BJ (cell line): ENCODE results near the gene C3orf18. TPM values are rescaled to one million over a fixed set of nuclear protein-coding genes. Genes with fewer than 3 reads are reported as not detected.

Source experiments
- CTCF ChIA-PET: fragments of 350-600 bp; formaldehyde crosslinking; extraction: SDS; loops from one replicate; lab custom pipeline; 2021; ENCODE audit warnings: antibody characterized with exemption, inconsistent platforms; lab: Yijun Ruan, JAX
- POLR2A ChIA-PET: fragments of 300-600 bp; sonication (Branson Sonifier 250); formaldehyde crosslinking; extraction: SDS; loops from one replicate; lab custom pipeline; 2021; ENCODE audit warnings: antibody characterized with exemption; lab: Charles Lee
- DNase-seq: peaks from one replicate; pipeline ENCODE4 v3.0.0-alpha.2; 2011; ENCODE audit warnings: low read depth
- H3K27me3 ChIP-seq: 2 replicates; pipeline ENCODE4 v1.6.0; 2011; ENCODE audit warnings: low read length; ENCODE audit not compliant: control insufficient read depth, insufficient read depth
- H3K36me3 ChIP-seq: 2 replicates; pipeline ENCODE4 v1.5.1; 2011; ENCODE audit warnings: low read length; ENCODE audit not compliant: control insufficient read depth, insufficient read depth
- H3K4me3 ChIP-seq: 2 replicates; pipeline ENCODE4 v1.5.1; 2011; ENCODE audit warnings: low read depth, mild to moderate bottlenecking, control low read depth, low read length
- polyA plus RNA-seq: library from polyadenylated mRNA; depleted of rRNA; stranded (reverse); fragments of >200 nt; gene quantifications from 2 replicates; pipeline ENCODE4 v1.2.3, GENCODE V29; 2011
- TF ChIP-seq, protein P1 (sequence below): IDR thresholded peaks from 2 replicates; pipeline ENCODE4 v1.5.1; 2011; ENCODE audit warnings: low read depth, mild to moderate bottlenecking, control low read depth, inconsistent platforms, low read length, moderate library complexity; ENCODE audit not compliant: insufficient read depth

Gene C3orf18
- polyA plus RNA-seq, 1 experiment = 30.4 TPM

DNA sequence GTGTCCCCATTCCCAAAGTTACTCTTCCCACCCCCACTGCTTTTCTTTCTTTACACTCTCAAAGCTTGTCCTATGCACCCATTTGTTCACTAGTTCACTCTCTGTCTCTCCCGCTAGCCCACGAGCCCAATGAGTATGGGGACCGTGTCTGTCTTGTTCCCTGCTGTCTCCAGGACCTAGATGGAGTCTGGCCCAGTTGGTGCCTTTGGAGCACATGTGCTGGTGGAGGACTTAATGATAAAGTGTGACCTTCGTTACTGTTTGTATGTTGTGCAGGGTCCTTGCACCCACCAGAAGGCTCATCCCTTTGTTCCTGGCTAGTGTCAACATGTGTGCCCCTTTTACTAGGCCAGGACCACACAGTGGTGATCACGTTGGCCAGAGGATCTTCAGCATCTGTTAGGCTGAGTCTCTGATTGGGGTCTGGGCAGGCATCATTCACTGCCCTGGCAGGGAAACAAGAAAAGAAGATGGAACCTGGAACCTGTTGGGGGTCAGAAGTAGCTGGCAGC, 36.6 kb upstream of the C3orf18 start:
- Histone ChIP-seq H3K36me3 (peaks cover 9% of the 10 kb centered on the region), H3K4me3 (no peak overlapping the region), H3K27me3 (no peaks in the 10 kb centered on the region)
- ChIA-PET CTCF (interaction anchor here (0.6 to 15.0 kb wide), 4 partner anchors 11 to 785 kb away, joined by 3 to 479 read pairs (median 34); partner anchors contain the start of genes C3orf18, HEMK1 and MAPKAPK3), POLR2A (no interaction called here)
- TF ChIP-seq, protein P1, sequence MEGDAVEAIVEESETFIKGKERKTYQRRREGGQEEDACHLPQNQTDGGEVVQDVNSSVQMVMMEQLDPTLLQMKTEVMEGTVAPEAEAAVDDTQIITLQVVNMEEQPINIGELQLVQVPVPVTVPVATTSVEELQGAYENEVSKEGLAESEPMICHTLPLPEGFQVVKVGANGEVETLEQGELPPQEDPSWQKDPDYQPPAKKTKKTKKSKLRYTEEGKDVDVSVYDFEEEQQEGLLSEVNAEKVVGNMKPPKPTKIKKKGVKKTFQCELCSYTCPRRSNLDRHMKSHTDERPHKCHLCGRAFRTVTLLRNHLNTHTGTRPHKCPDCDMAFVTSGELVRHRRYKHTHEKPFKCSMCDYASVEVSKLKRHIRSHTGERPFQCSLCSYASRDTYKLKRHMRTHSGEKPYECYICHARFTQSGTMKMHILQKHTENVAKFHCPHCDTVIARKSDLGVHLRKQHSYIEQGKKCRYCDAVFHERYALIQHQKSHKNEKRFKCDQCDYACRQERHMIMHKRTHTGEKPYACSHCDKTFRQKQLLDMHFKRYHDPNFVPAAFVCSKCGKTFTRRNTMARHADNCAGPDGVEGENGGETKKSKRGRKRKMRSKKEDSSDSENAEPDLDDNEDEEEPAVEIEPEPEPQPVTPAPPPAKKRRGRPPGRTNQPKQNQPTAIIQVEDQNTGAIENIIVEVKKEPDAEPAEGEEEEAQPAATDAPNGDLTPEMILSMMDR = no peak
- no peak for DNase-seq

DNA sequence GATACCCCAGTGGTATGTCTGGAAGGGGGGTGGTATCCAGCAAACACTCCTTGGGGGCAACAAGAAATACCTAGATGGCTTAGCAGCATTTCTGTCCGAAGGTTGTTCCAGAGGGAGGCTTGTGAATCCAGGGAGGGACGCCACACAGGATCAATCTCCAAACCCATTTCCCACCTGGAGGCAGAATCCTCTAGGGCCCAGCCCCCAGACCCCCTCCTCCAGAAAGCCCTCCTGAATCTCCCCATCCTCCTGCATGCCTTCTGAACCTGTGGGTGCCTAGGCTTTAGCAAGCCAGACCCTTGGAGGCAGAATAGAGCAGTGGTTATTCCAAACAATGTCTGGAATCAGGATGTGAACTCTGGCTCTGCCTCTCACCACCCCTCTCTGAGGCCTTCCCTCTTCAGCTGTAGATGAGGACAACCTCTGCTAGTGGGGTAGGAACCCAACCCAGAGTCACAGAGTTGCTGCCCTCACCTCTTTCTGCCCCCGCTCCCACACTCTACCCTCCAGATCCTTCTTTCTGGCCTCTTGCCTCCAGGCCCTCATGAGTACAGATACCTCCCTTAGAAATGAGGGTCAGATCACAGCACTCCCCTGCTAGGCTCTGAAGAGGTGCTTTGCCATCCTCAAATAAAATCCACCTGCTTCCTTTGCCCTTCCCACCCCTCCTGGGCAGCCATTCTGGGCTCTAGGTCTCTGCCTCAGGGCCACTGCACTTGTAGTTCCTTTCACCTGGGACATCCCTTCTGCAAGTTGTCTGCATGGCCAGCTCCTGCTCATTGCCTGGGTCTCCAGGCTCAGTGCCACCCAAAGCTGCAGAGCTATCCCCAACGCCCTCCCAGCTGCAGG, 35.9 kb upstream of the C3orf18 start:
- Histone ChIP-seq H3K4me3 (no peak overlapping the region), H3K36me3 (peaks cover 9% of the 10 kb centered on the region), H3K27me3 (no peaks in the 10 kb centered on the region)
- POLR2A ChIA-PET = no interaction called here
- DNase-seq = no peak
- TF ChIP-seq, protein P1 = no peak
- CTCF ChIA-PET = interaction anchor here (2.9 to 15.0 kb wide), 3 partner anchors 12 to 32 kb away, joined by 37 to 479 read pairs (median 64); partner anchors contain the start of genes C3orf18, HEMK1 and MAPKAPK3

DNA sequence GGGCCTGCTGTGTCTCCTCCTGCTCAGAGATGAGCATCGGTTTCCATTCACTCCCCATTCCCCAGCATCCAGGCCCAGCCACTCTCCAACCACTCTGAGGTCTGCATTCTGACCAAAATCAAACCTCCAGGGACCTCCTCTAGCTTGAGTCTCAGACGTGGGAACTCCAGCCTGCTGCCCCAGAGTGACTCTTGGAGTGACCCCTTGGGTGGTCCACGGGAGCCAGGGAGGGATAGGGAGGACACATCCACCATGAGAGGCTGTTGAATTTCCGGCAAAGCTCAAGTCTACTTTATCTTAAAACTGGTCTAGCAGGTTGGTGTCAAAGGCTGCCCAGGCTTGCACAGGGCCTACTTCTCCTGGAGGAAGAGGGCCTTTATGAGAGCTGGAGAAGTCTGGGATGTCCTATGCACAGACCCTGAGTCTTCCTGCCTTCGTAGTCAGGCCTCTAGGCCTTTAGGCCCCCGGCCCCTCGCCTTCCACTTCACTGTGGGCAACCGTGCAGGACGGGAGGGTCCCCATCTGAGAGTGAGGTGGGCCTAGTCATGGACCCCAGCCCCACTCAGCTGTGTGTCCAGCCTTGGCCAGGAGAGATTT, 35.1 kb upstream of the C3orf18 start:
- no peak for DNase-seq
- Histone ChIP-seq H3K36me3 (peaks cover 5% of the 10 kb centered on the region), H3K4me3 (no peak overlapping the region), H3K27me3 (no peaks in the 10 kb centered on the region)
- TF ChIP-seq, protein P1 = no peak
- ChIA-PET CTCF (interaction anchor here (2.4 to 8.4 kb wide), 3 partner anchors 9 to 31 kb away, joined by 21 to 64 read pairs (median 37); partner anchors contain the start of genes CISH, HEMK1 and MAPKAPK3), POLR2A (interaction anchor here (0.6 to 1.7 kb wide), 4 partner anchors 9 to 898 kb away, joined by 3 to 23 read pairs (median 8); partner anchors contain the start of genes CISH, DCAF1 and MANF)

DNA sequence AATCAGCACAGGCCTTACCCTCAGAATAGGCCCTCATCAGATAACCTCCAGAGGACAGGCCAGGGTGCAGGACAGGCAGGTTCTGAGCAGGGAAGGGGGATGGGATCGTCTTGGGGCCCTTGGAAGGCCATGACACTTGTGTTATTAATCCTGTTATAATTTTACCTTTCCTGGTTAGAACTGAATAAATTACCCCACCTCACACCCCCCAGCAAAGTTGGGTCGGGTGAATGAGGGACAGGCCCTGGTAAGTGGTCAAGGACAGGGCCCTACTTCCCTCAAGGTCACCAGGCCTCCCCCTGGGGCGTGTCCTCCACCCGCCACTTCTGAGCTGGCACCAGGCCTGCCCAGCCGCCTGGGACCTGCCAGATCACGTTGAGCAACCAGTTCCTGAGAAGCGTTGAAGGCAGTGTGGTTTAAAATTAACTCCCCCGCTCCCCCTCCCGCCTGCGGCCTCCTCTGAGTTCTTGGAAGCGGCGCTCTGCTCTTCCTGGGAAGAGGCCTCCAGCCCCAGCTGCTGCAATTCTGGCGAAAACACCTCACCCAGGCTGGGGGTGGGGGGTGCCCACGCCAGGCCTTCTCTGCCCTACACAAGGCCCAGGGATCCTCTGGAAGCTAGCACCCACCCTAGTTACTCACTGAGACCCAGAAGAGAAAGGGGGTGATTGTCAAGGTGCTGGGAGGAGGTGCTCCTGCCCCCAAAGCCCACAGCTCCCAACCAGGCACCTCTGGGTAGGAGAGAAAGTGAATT, 33.5 kb upstream of the C3orf18 start:
- peak; percentile 92 for DNase-seq
- TF ChIP-seq, protein P1 = no peak
- ChIA-PET POLR2A (interaction anchor here (0.5 to 1.7 kb wide), 6 partner anchors 9 to 784 kb away, joined by 3 to 11 read pairs (median 8); partner anchors contain the start of genes HEMK1 and MANF), CTCF (interaction anchor here (0.7 to 8.4 kb wide), 10 partner anchors 8 to 771 kb away, joined by 3 to 64 read pairs (median 4); partner anchors contain the start of genes C3orf18, CISH, HEMK1 and MAPKAPK3)
- Histone ChIP-seq H3K4me3 (no peak overlapping the region), H3K27me3 (no peaks in the 10 kb centered on the region), H3K36me3 (no peaks in the 10 kb centered on the region)
